ENCODE measurements around the gene CUBN.

DNA sequence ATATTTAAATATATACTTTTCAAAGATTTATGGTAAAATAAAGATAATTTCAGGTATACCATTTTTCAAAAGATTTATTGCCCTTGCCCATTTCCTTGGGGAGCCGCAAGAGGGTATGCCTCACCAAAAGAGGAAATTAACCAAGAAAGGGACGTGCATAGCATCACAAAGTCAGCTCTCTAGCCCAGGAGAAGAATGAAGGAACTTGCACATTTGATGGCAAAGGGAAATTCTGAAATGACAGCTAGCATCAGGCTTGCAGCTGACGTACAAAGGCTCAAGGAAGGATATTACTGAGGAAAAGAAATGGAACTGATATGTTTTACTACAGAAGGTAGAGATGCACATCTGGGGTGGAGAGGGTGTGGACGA is 218.8 kb downstream of the CUBN start:
- TF ChIP-seq HNRNPUL1 (IDR thresholded peaks at IDR 0.05; ENCODE audit: low read length) (no peak), POLR2AphosphoS2 (IDR thresholded peaks at IDR 0.05; ENCODE audit: low read length) (no peak), HNRNPK (IDR thresholded peaks at IDR 0.05; ENCODE audit: low read depth, low read length, poor library complexity, severe bottlenecking) (no peak), MTA2 (IDR thresholded peaks at IDR 0.05; ENCODE audit: low read depth) (no peak), CTCF (IDR thresholded peaks at IDR 0.05 in 2 of 3, conservative IDR thresholded peaks at IDR 0.05 in 1 of 3; ENCODE audit: insufficient read depth in 2 of 3, low read depth in 1 of 3, low read length in 3 of 3) (no peak), MTA3 (IDR thresholded peaks at IDR 0.05; ENCODE audit: borderline replicate concordance) (no peak), SOX6 (IDR thresholded peaks at IDR 0.05) (no peak), RFX5 (IDR thresholded peaks at IDR 0.05; ENCODE audit: low read depth, low read length) (no peak), MYNN (IDR thresholded peaks at IDR 0.05) (no peak), MYNN (CRISPR knock-in tag; IDR thresholded peaks at IDR 0.05) (no peak), MYBL2 (IDR thresholded peaks at IDR 0.05; ENCODE audit: low read depth) (no peak), MYBL2 (CRISPR knock-in tag; IDR thresholded peaks at IDR 0.05; ENCODE audit: borderline replicate concordance) (no peak)
- TF ChIP-seq, protein P1, sequence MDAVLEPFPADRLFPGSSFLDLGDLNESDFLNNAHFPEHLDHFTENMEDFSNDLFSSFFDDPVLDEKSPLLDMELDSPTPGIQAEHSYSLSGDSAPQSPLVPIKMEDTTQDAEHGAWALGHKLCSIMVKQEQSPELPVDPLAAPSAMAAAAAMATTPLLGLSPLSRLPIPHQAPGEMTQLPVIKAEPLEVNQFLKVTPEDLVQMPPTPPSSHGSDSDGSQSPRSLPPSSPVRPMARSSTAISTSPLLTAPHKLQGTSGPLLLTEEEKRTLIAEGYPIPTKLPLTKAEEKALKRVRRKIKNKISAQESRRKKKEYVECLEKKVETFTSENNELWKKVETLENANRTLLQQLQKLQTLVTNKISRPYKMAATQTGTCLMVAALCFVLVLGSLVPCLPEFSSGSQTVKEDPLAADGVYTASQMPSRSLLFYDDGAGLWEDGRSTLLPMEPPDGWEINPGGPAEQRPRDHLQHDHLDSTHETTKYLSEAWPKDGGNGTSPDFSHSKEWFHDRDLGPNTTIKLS (IDR thresholded peaks at IDR 0.05; ENCODE audit: borderline replicate concordance, low read depth), result no peak

Data from K562 (cell line).